NT2/D1 (cell line): Measurements from ENCODE around the gene RYR3.

ENCODE experiments used
- DNase-seq: peaks from one replicate; pipeline ENCODE4 v3.0.0-alpha.2; 2011; ENCODE audit warnings: low read depth, low spot score
- H3K27me3 ChIP-seq: 2 replicates; pipeline ENCODE4 v1.6.0; 2011; ENCODE audit warnings: mild to moderate bottlenecking; ENCODE audit not compliant: insufficient read length, insufficient read depth
- H3K36me3 ChIP-seq: 2 replicates; pipeline ENCODE4 v1.6.1; 2011; ENCODE audit warnings: mild to moderate bottlenecking, low read length, mixed read lengths; ENCODE audit not compliant: insufficient read depth, insufficient read length
- H3K4me1 ChIP-seq: 2 replicates; pipeline ENCODE4 v1.5.1; 2011; ENCODE audit not compliant: insufficient read depth, insufficient read length
- H3K4me3 ChIP-seq: 2 replicates; pipeline ENCODE4 v1.5.1; 2011; ENCODE audit warnings: low read depth; ENCODE audit not compliant: insufficient read length
- H3K9ac ChIP-seq: 2 replicates; pipeline ENCODE4 v1.6.0; 2011; ENCODE audit warnings: low read depth; ENCODE audit not compliant: insufficient read length
- H3K9me3 ChIP-seq: 2 replicates; pipeline ENCODE4 v1.5.1; 2011; ENCODE audit warnings: mild to moderate bottlenecking, low read length; ENCODE audit not compliant: insufficient read depth
- SUZ12 ChIP-seq: IDR thresholded peaks from 2 replicates; pipeline ENCODE4 v1.6.1; 2011; ENCODE audit not compliant: insufficient read length, insufficient read depth; ENCODE audit errors: extremely low read depth
- YY1 ChIP-seq: IDR thresholded peaks from 2 replicates; pipeline ENCODE4 v1.6.1; 2011; ENCODE audit not compliant: insufficient read length, insufficient read depth
- ZNF274 ChIP-seq: IDR thresholded peaks from 2 replicates; pipeline ENCODE4 v1.6.1; 2011; ENCODE audit warnings: mild to moderate bottlenecking, low read depth, low read length

The RYR3 gene

DNA sequence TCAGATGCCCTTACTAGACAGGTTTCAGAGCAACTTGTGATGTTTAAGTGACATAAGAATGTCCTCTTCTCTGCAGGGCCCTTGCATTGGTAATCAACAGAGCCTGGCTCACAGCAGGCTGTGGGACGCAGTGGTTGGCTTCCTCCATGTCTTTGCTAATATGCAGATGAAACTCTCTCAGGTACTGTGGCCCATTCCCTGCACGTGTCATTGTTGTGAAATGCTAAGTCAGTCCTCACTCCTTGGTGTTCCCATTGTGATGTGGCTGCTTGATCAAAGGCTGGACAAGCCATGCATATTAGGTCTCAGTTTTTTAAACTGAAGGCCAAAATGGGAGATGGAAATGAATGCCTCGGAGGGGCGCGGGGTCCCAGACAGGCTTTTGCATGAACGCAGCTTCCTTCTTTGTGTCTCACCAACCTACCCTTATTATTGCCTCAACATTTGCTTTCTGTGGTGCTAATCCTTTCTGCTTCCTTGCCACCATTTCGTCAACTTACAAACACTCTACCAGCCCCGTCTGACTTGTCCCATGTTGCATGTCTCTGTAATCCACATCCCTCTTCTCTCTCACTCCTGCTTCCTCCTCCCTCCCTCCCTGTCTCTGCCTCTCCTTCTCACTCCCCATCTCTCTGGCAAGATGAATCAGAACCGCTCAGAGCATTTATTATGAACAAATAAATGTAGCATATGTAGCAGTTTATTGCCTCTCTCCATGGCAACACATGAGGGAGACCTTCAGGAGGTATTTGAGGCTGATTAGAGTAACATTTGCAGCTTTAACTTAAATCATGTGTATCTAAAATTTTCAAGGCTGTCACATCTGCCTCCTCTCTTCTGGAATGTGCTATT, 524.4 kb downstream of the RYR3 start:
- Histone ChIP-seq H3K9ac (no peak overlapping the region), H3K4me3 (no peak overlapping the region), H3K27me3 (peaks cover 6% of the 10 kb centered on the region), H3K36me3 (no peaks in the 10 kb centered on the region), H3K9me3 (no peaks in the 10 kb centered on the region), H3K4me1 (peaks cover 3% of the 10 kb centered on the region)
- DNase-seq = peak; percentile 72
- TF ChIP-seq ZNF274 (no peak), SUZ12 (no peak), YY1 (no peak)

DNA sequence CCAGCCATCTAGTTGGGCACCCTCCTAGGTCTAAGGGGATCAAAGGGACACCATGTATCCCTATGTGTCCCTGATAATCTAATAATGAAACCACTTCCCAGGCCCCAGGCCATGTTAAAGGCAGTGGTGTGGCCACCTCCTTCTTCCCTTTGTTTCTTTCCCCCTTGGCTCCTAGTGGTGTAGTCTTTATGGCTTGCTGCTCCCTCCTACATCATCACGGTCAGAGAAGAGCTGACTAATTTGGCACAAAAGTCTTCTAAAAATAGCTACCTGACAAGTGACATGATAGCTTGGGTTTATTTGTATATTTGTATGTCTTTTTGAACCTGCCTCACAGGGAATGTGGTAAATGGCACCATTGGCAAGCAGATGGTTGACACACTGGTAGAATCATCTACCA, 526.5 kb downstream of the RYR3 start:
- Histone ChIP-seq H3K4me1 (peaks cover 3% of the 10 kb centered on the region), H3K9me3 (no peaks in the 10 kb centered on the region), H3K9ac (no peak overlapping the region), H3K27me3 (peaks cover 6% of the 10 kb centered on the region), H3K4me3 (no peak overlapping the region), H3K36me3 (no peaks in the 10 kb centered on the region)
- TF ChIP-seq SUZ12 = no peak
- no peak for TF ChIP-seq ZNF274
- no peak for TF ChIP-seq YY1
- DNase-seq = no peak

DNA sequence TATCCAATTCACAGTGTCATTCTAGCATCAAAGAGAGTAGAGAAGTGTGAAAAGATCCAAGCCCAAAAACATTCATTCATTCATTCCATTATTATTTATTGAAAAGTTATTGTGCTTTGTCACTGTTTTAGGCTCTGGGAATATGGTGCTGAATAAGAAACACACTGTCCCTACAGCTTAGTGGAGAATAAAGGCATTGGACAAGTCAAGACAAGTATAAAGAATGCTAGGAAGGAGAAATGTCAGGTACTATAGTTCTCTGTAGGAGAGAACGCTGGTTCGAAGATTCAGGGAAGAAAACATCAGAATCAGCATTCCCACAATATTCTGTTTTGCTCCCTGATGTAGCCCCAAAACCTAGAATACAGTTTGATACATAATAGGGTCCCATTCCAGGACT, 528.8 kb downstream of the RYR3 start:
- Histone ChIP-seq H3K9me3 (no peaks in the 10 kb centered on the region), H3K4me1 (peaks cover 3% of the 10 kb centered on the region), H3K9ac (no peak overlapping the region), H3K27me3 (peaks cover 6% of the 10 kb centered on the region), H3K4me3 (no peak overlapping the region), H3K36me3 (no peaks in the 10 kb centered on the region)
- no peak for DNase-seq
- TF ChIP-seq ZNF274 (no peak), YY1 (no peak), SUZ12 (no peak)

DNA sequence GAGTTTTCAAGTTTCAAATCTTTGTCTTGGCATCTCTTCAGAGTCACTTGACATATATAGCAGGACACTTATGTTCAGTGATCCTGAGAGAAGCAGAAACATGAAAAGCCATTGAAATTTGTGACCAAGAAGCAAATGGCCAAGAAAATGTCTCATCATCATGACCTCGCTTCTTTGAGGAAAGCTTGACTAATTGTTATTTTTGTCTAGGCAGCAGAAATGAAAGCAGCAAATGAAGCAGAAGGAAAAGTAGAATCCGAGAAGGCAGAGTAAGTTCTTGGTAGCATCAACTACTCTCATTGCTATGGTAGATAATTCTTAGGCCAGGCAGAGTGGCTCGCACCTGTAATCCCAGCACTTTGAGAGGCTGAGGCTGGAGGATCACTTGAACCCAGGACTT, 529.8 kb downstream of the RYR3 start:
- TF ChIP-seq SUZ12 (no peak), YY1 (no peak), ZNF274 (no peak)
- Histone ChIP-seq H3K9ac (no peak overlapping the region), H3K36me3 (no peaks in the 10 kb centered on the region), H3K4me3 (no peak overlapping the region), H3K27me3 (peaks cover 6% of the 10 kb centered on the region), H3K4me1 (peaks cover 1% of the 10 kb centered on the region), H3K9me3 (no peaks in the 10 kb centered on the region)
- no peak for DNase-seq

DNA sequence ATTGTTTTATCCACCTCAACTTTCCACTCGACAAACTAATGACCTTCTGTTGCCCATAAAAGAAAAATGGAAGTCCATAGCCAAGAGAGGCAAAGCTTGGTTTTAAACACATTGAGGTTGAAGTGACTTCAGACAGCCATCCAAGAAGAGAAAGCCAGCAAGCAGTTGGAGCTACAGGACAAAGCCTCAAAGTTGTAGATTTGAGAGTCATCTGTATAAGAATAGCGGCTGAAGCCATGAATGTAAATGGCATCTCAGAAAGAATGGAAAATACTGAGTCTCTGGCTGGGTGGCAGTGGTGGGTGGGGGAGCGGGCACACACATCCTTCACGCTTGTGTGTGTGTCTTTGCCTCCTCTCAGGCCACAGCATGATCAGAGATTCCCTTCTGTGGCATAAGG, 533.4 kb downstream of the RYR3 start:
- H3K4me3 ChIP-seq = no peak overlapping the region
- TF ChIP-seq YY1 (no peak), SUZ12 (no peak)
- peaks cover 4% of the 10 kb centered on the region for H3K4me1 ChIP-seq
- H3K9me3 ChIP-seq = no peaks in the 10 kb centered on the region
- peak; percentile 39 for DNase-seq
- H3K27me3 ChIP-seq = no peaks in the 10 kb centered on the region
- H3K9ac ChIP-seq = no peak overlapping the region
- no peaks in the 10 kb centered on the region for H3K36me3 ChIP-seq

DNA sequence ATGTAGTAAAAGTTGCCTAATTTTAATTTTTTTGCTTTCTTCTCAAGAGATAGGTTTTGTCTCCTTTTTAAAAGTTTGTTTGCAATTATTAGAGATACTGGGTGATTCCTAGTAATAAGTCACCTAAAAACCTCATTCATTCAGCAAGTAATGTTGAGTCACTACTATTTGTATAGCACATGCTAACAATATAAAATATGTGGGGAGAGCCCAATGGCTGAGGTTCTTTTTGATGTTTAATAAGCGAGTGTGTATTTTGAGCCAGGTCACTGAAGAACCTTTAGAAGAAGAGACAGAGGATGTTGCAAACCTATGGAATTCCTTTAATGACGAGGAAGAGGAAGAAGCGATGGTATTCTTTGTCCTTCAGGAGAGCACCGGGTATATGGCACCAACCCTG, 533.8 kb downstream of the RYR3 start:
- Histone ChIP-seq H3K27me3 (no peaks in the 10 kb centered on the region), H3K9me3 (no peaks in the 10 kb centered on the region), H3K36me3 (no peaks in the 10 kb centered on the region), H3K9ac (no peak overlapping the region), H3K4me1 (peaks cover 4% of the 10 kb centered on the region), H3K4me3 (no peak overlapping the region)
- no peak for TF ChIP-seq SUZ12
- TF ChIP-seq YY1 = no peak
- no peak for TF ChIP-seq ZNF274
- no peak for DNase-seq

DNA sequence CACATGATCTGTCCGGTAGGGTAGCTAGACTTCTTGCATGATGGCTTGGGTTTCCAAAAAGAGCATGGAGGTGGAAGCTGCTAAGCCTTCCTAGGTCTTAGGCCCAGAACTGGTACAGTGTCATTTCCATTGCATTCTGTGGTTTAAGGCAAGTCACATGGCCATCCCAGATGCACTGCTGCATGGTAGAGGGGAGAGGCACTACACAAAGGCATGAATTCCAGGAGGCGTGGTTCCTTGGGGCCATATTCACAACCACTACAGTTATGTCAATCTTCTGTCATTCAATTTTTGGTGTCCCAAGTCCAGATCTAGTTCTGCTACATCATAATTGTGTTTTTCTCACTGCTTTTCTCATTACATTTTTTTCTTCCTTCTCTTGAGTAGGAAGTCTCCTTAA, 535.4 kb downstream of the RYR3 start:
- no peaks in the 10 kb centered on the region for H3K27me3 ChIP-seq
- peaks cover 4% of the 10 kb centered on the region for H3K4me1 ChIP-seq
- no peaks in the 10 kb centered on the region for H3K9me3 ChIP-seq
- no peak overlapping the region for H3K4me3 ChIP-seq
- no peak overlapping the region for H3K9ac ChIP-seq
- H3K36me3 ChIP-seq = no peaks in the 10 kb centered on the region
- DNase-seq = no peak
- TF ChIP-seq ZNF274 (no peak), YY1 (no peak), SUZ12 (no peak)

DNA sequence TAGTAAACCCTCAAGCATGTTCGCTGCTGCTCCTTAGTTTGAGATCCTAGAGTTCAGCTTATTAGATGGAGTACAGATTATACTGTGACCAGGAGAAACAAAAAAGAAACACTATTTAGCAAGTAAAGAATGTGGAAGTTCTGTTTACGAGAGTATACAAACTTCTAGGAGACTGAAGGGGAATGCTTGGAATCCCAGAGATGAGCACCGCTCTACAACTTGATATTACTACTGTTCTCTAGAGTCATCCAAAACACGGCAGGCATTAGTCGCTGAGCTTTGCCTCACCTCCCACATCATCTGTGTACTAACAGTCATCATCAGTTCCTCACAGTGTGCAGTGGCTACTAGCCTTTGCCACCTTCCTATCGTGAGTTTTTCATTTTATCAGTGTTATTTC, 536.1 kb downstream of the RYR3 start:
- Histone ChIP-seq H3K9ac (no peak overlapping the region), H3K4me1 (peaks cover 4% of the 10 kb centered on the region), H3K4me3 (no peak overlapping the region), H3K36me3 (no peaks in the 10 kb centered on the region), H3K27me3 (no peaks in the 10 kb centered on the region), H3K9me3 (no peaks in the 10 kb centered on the region)
- no peak for TF ChIP-seq ZNF274
- TF ChIP-seq SUZ12 = no peak
- no peak for TF ChIP-seq YY1
- DNase-seq = no peak
